Pons (tissue), 1 donor: ENCODE results near the gene OR56A5.
A peak's percentile ranks its signal among the peaks of the same experiment; 100 is the strongest.

Experiments used
- DNase-seq: peaks from one replicate; pipeline ENCODE4 v3.0.0-alpha.2; 2016; ENCODE audit warnings: low spot score

Gene OR56A5

GRCh38 chr11:5932671-5933070, 35.6 kb downstream of the OR56A5 start:
- no peak for DNase-seq

- DNase-seq: no peak
Observed at GRCh38 chr11:5931061-5931460, 37.2 kb downstream of the OR56A5 start.

GRCh38 chr11:5930614-5931013, 37.7 kb downstream of the OR56A5 start:
- no peak for DNase-seq

GRCh38 chr11:5929571-5930368, 38.5 kb downstream of the OR56A5 start:
- DNase-seq: no peak

- no peak for DNase-seq
Observed at GRCh38 chr11:5928811-5929210, 39.5 kb downstream of the OR56A5 start.

GRCh38 chr11:5928271-5928670, 40.0 kb downstream of the OR56A5 start:
- DNase-seq: no peak

- no peak for DNase-seq
Observed at GRCh38 chr11:5923794-5924193, 44.5 kb downstream of the OR56A5 start.

GRCh38 chr11:5923427-5923776, 44.9 kb downstream of the OR56A5 start:
- no peak for DNase-seq

- DNase-seq: peak; percentile 6
Observed at GRCh38 chr11:5922749-5923426, 45.4 kb downstream of the OR56A5 start.
